NCI-H446 treated with DMSO at 0.1 percent for 48 hours (cell line): ENCODE results near the gene SLC25A10.

ENCODE experiments used
- DNase-seq: peaks from one replicate; lab custom pipeline; 2025; lab: John Stamatoyannopoulos, UW

SLC25A10 gene

DNA sequence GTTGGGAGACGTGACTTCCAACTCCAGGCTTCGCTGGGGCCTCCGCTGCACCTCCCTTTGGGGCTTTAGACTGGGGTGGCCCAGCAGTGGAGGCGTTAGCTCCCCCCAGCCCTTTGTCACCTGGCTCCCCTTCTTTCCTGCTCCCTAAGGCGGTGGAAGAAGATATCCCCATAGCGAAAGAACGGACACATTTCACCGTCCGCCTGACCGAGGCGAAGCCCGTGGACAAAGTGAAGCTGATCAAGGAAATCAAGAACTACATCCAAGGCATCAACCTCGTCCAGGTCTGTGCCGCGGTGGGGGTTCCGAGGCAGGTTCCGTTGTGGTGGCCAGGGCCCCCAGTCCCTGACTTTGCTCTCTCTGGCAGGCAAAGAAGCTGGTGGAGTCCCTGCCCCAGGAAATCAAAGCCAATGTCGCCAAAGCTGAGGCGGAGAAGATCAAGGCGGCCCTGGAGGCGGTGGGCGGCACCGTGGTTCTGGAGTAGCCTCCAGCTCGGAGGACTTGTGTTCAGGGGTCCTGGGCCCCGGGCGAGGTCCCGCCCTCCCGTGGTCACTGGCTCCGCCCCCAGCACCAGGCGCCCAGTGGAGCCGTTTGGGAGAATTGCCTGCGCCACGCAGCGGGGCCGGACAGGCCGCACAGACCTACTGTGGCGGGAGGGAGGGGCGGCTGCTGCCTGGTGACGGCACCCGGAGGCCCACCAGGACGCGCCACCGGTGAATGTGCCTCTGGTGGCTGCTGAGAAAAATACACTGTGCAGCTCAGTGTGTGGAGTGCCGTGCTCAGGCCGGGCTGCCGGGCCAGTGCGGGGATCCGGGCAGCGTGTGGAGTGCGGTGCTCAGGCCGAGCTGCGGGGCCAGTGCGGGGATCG is 5.1 kb upstream of the SLC25A10 start:
- DNase-seq, result no peak

- DNase-seq, result no peak
Observed at GRCh38 chr17:81707725-81708646, 4.1 kb upstream of the SLC25A10 start.

- DNase-seq, result no peak
Observed at GRCh38 chr17:81708739-81709185, 3.3 kb upstream of the SLC25A10 start.

GRCh38 chr17:81710514-81711308 is 1.4 kb upstream of the SLC25A10 start:
- DNase-seq, result no peak

- DNase-seq, result no peak
Observed at GRCh38 chr17:81712468-81713003, 452 bp downstream of the SLC25A10 start.

DNA sequence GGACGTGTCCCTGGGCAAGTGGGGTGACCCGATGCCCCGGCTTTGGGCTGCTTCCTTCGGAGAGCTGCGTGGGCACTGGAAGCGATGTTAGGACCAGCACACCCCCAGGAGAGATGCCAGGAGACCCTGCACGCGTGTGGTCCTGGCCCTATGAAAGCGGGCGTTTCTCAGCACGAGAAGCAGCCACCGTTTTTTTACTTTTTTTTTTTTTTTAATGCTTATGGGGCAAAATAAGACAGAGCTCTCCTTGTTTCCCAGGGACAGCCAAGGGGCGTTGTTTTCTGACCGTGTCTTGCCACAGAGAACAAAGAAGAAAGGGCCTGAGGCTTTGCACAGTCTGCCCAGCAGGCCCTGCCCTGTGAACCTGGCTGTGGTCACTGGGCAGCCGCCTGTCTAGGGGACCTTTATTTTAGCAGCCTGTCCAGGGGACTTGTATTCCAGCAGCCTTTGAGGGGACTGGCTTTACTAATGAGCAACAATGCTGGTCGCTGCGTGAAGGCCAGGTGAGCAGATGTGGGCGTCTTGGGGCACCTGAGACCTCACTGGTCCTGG is 996 bp downstream of the SLC25A10 start:
- no peak for DNase-seq

DNA sequence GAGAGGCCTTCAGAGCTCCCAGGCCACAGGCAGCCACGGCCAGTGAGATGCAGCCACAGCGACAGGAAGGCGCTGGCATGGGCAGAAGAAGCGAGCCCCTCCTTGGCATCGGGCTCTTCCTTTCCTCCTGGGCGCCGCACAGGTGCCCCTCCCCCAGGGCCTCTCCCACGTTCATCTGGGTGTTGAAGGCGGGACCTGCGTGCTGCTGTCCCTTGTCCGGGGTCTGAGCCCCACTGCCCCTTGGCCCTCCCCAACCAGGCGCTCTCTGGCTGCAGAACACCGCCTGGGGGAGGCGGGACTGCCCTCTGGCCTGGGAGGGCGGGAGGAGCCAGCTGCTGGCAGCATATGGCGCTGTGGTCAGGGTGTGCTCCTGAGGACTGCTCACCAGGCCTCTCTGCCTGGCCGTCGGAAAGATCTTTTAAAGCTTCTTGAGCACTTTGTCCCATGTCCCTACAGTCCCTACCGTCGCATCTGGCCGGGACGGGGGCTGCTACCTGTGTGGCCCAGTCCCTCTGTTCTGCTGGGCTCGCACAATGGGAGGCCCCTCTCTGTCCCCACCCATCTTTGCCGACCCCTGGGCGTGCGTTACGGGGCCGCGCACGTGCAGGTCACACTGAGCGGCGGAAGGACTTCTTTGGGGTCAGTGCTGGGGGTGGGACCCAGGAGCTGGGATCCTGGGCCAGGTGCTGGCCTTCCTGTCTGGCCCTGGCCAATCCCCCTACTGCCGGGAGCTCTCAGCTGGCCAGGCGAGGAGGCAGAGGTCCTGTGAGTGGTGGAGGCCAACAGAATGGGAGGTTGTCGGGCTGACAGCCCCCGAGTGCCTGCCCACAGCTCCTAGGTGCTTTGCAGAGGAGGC is 1.7 kb downstream of the SLC25A10 start:
- no peak for DNase-seq

DNA sequence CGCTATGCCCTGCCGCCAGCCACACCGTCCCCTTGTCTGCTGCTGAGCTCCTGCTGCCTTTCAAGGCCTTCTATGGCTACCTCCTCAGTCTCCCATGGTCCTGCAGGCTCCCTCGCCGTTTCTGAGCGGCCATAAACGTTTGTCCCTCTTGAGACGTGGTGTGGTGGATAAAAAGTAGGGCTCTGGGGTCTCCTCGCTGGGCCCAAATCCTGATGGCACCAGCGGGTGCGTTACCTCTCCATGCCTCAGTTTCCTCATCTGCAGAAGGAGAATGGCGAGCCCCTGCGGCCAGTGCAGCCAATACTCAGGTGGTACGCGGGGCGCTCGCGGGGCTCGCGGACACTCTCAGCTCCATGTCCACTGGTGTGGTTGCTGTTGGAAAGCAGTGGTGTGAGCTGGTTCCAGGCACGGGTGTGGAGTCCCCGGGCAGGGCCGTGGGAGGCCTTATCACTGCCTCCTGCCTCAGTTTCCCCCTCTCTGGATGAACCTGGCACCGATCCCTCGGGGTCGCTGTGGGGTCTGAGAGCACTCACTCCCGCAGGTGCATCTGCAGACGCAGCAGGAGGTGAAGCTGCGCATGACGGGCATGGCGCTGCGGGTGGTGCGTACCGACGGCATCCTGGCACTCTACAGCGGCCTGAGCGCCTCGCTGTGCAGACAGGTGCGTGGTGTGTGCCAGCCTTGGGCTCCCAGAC is 2.5 kb downstream of the SLC25A10 start:
- DNase-seq, result no peak

GRCh38 chr17:81715107-81715871 is 3.2 kb downstream of the SLC25A10 start:
- DNase-seq, result no peak

DNA sequence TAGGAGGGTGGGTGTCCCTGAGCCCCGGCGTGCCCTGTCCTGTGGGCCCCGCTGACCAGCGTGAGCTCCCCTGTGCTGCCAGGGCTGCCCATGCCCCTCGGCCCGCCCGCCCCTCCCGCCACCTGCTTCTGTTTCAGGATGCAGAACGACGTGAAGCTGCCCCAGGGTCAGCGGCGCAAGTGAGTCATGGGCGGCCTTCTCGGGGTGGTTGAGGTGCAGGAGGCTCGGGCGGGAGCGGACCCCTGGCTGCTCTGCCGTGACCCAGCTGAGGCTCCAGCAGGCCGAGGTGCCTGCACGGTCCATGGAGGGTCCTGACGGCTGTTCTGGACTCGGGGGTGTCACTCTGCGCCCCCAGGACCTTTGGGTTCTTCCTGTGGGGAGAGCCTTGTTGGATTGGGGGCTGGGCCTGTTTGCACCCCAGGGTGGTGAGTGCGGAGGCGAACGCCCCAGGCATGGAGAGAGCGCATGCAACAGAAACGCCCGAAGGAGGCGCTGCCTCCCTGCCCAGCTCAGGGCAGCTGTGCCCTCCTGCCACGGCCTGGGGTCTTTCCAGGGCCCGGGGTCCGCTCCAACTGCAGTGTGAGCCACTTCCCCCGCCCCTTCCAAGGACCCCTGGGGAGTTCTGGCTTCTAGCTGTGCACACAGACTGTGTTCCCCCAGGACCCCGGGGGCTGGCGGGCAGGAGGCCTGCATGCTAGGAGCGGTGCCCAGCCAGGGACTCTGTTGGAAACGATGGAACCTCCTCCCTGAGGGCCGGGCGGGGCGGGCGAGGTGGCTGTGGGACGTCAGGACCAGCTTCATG is 4.0 kb downstream of the SLC25A10 start:
- DNase-seq, result no peak

DNA sequence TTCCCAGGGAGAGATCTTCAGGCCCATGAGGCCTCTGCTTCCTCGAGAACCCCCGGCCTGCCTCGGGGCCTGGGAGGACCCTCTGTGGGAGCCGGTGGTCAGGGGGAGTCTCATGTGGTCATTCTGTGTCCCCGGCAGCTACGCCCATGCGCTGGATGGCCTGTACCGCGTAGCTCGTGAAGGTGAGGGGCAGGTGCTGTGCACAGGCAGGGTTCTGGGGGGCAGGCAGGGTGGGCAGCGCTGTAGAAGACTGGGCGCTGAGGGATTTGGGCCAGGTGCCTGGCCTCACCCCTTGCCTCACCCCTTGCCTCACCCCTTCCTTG is 4.6 kb downstream of the SLC25A10 start:
- no peak for DNase-seq

DNA sequence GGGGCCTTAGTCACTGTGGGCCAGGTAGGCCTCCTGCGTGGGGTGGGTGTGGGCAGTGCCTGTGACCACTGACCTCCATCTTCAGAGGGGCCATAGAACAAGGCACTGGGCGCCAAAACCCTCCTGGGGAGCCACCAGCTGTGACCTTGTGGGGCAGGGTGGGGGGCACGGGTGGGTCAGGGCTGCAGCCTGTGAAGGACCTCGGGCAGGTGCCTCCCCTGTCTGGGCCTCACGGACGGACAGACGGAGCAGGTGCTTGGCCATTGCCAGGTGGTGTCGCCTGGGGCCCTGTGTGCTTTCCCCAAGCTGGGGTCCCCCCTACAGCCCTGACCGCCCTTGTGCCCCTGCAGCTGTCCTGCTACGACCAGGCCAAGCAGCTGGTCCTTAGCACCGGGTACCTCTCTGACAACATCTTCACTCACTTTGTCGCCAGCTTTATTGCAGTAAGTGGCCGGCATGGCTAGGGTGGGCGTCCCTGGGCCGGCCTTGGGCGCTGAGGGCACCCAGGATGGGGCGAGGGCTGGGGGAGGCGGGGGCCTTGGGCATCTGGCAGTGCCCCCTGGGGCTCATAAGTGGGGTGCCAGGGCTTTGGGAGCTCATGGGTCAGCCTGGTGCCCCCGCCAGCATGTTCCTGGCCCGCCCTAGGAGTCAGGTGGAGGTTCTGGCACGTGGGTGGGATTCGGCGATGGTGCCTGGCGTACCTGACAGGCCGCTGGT is 5.1 kb downstream of the SLC25A10 start:
- no peak for DNase-seq

GRCh38 chr17:81717766-81718089 is 5.6 kb downstream of the SLC25A10 start:
- DNase-seq, result no peak

GRCh38 chr17:81719410-81720266 is 7.6 kb downstream of the SLC25A10 start:
- no peak for DNase-seq

DNA sequence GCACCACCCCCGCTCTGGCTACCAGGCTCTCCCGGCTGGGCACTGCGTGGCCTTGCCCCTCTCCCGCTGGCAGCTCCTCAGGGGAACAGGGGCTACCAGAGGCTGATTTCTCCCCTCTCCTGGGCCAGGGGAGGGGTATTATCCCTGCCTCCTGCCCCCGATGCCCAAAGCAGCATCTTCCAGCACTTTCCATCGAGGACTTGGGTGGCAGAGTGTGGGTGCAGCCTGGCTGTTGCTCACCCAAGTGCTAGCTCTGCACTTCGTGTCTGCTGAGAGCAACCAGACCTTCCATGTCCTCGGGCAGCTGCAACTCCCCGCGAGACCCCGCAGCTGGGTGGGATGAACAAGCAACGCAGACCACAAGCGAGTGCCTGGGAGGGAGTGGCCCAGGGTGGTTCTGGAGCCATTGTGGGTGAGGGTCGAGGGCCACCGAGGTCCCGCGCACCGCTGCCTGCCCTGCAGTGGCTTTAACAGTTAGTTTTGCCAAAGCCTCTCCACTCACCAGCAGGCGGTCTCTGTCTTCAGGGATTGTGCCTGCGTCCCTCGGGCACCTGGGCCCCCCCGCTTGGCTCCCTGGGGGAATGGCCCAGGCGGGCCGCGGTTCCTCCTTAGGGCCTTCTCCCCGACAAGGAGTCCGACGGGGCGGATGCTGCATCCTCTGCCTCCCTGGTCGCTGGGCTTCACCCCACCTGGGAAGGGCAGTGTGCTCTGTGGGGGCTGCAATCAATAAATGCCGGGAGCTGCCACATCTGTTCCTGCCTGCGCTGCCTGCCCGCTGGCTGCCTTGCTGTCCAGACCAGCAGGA is 8.4 kb downstream of the SLC25A10 start:
- DNase-seq, result no peak
